NAMALWA (cell line): ENCODE measurements around the gene SH2D4B.
"Not testable (repeated sequence)": the region's sequence is repeated elsewhere in the genome, so short reads cannot be mapped to it uniquely, and the experiment has no call there.

ENCODE experiments used
- DNase-seq: peaks from one replicate; pipeline ENCODE4 v3.0.0-alpha.2; 2015; ENCODE audit warnings: low spot score

Gene SH2D4B

GRCh38 chr10:80543319-80543672, 5.6 kb downstream of the SH2D4B start:
- DNase-seq, result not testable (repeated sequence)

DNA sequence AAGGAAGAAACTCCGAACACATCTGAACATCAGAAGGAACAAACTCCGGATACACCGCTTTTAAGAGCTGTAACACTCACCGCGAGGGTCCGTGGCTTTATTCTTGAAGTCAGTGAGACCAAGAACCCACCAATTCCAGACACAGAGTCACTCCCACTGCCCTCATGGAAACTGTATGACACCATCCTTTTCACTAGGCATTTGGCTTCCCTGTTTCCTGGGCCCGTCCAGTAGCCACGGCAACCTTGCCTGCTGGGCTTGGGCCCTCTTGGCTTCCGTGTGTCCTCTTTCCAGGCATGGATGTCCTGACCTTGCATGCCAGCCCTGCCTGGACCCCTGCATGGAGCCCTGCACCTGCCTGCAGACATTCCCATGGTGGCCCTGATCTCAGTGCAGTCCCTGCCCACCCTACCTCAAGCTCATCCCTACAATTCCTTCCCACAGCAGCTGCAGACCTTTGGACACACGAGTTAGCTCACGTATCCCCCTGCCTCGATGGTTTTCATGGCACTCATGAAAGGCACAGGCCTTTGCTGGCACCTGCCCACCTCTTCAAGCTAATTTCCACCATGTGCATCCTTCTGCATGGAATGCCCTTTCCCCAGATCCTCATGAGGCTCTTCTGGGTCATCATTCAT, 6.7 kb downstream of the SH2D4B start:
- no peak for DNase-seq

DNA sequence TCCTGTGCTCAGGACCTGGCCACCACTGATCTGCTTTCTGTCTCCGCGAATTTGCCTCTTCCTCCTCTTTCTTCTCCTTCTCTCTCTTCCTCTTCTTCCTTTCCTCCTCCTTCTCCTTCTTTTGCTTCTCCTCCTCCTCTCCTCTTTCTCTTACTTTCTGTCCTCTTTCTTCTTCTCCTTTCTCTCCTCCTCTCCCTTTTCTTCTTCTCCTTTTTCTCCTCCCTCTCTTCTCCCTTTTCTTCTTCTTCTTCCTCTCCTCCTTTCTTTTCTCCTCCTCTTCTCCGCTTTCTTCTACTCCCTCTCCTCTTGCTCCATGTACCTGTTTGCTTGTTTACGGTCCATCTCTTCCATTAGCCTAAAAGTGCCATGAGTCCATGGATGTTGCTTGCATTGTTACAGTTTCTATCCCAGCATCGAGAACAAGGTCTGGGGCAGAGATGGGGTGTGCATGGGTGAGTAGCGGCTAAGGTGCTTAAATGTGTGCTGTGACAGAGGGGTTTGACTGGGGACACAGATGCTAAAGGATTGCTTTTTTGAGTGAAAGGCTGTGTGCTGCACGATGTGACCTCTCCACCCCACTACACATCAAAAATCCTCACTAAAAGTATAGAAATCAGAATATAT, 7.7 kb downstream of the SH2D4B start:
- DNase-seq, result no peak

DNA sequence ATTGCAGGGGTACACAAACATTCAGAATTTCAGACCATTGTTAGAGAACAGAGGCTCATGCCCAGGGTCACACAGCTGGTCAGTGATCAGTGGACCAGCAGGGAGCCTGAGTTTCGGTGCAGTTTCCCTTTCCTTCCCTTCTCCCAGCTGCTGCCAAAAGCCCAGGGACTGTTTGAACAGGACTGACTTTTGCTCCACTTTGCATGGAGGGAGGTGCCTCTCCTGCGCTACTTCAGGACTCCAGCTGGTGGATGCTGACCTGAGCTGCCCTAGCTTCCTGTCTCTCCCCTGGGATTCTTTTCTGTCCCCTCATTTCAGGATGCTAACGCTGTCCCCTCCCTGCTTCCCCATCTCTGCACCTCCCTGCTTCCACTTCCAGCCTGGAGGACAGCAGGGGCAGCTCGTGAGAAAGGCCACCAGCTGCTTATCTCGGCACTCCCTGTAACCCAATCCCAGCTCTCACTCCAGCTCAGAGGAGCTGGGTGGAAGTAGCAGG, 14.5 kb downstream of the SH2D4B start:
- no peak for DNase-seq

- DNase-seq, result no peak
Measured at GRCh38 chr10:80553436-80553835, 15.7 kb downstream of the SH2D4B start.

DNA sequence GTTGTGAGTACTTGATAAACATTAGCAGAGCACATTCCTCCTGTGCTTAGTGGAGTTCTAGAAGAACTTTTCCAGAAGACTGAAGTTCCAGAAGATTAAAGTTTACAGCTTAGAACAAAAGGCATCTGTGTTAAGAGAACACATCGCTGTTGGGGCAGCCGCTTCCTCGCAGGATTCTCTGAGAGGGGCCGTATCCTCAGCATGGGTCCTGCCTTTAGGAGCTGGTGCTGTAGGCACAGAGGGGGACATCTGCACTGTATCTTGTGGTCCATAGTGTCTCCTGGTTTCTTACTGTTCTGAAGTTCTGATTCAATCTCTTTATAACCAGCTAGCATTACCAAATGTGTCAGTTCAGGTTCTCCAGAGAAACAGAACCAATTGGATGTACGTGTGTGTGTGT, 16.3 kb downstream of the SH2D4B start:
- no peak for DNase-seq

- no peak for DNase-seq
Measured at GRCh38 chr10:80555415-80555814, 17.7 kb downstream of the SH2D4B start.

DNA sequence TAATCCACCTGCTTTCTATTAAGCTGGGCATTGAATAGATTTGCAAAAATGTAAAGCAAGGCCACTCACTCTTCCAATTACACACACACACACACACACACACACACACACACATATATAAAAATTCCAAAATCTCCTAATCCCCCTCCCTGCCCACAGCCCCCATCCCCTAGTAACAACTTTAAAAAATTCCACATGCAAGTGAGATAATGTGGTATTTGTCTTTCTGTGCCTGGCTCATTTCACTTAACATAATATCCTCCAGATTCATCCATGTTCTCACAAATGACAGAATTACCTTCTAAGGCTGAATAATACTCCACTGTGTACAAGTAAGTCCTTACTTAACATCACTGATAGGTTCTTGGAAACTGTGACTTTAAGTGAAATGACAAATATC, 24.2 kb downstream of the SH2D4B start:
- no peak for DNase-seq

DNA sequence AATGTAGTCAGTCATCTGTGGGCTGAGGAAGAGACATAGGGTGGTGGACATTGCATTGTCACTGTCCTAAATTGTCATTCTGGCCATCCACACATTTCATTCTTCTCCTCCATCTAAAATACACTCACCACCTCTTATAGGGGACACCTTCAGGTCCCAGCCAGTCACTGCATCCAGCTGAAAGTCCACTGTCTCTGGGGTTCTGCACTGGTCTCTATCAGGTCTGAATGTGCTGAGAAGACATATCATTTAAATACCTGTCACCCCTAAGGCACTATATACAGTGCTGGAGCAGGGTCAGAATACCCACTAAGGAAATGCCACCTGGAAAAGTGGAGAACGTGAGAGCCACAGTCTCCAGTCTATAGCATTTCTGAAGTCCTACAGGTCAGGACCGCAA, 29.6 kb downstream of the SH2D4B start:
- no peak for DNase-seq

- DNase-seq, result no peak
Measured at GRCh38 chr10:80569131-80569895, 31.6 kb downstream of the SH2D4B start.

DNA sequence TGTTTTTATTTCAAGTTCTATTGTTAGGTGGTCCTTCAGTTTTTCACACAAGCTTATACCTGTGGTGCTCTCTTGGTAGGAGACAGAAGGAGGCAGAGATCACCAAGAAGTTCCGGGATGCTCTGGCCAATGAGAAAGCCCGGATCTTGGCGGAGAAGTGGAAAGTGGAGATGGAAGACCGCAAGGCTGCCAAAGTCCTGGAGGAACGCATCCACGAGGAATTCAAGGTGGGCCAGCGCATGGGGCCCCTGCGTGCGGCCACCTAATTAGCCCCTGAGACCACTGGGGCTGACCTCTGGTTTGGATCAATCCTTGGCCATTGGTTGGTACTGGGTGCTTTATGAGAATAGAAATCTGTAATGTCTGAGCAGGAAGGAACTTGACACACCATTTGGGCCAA, 33.6 kb downstream of the SH2D4B start:
- DNase-seq, result no peak

- DNase-seq, result no peak
Measured at GRCh38 chr10:80579181-80579763, 41.6 kb downstream of the SH2D4B start.

DNA sequence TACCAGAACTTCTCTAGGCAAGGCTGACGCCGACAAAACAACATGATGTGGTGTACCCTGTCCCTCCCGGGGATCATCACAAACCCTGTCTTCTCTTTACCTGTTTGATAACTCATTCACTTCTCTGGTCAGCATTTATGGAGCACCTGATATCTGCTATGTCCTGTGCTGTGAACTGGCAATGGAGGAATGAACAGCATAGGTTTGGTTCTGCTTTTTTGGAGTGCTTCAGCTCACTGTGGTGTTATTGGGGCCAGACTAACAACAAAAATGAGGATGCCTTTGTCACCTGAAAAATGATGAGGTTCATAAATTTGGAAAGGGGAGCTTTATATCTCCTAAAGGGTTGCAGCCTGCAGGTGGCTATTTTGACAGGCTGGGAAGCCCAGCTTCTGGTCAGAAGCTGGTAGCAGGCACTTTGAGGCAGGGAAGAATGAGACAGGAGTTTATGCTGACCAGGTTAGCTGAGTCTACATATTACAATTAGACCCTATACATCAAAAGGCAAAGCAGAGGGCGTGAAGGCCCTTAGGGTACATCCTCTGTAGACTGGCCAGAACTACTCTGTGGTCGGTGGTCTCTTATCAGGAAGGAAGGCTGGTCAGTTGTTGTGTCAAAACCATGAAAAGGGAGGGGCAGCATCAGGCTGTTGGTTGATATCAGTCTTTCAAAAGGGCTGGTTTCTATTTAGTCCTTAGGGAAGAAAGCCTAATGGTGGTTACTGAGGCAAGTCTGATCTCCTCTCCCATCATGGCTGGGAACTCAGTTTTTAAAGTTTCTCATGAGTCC, 42.3 kb downstream of the SH2D4B start:
- DNase-seq, result no peak

- no peak for DNase-seq
Measured at GRCh38 chr10:80580638-80581468, 43.2 kb downstream of the SH2D4B start.

DNA sequence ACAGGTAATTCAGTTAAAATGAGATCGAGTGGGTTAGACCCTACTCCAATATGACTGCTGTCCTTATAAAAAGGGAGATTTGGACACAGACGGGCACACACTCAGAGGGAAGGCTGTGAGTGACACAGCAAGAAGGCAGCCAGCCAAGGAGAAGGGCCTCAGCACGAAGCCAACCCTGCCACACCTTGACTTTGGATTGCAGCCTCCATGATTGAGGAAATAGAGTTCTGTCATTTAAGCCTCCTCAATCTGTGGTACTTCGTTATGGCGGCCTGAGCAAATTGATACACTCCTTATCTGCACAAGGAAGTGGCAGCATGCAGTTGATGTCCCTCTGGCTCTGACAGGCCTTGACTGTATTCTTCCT, 43.8 kb downstream of the SH2D4B start:
- DNase-seq, result no peak

GRCh38 chr10:80582286-80582960, 44.7 kb downstream of the SH2D4B start:
- DNase-seq, result no peak

DNA sequence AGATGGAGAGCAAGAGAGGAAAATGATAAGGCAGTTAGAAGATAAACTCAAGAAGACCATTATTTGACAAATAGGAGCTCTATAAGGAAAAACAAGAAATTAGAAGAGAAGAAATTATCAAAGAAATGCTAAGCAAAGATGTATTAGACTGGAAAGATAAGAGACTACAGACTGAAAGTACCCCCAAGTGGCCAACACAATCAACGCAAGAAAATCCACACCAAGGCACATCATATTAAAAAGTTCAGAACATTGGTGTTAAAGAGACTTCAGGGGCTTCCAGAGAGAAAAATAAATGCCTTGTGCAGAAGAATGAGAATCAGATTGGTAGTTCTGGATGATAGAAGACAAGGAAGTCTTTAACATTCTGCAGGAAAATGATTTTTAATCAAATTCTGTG, 46.0 kb downstream of the SH2D4B start:
- DNase-seq, result peak; percentile 9

GRCh38 chr10:80585812-80586211, 48.1 kb downstream of the SH2D4B start:
- no peak for DNase-seq

DNA sequence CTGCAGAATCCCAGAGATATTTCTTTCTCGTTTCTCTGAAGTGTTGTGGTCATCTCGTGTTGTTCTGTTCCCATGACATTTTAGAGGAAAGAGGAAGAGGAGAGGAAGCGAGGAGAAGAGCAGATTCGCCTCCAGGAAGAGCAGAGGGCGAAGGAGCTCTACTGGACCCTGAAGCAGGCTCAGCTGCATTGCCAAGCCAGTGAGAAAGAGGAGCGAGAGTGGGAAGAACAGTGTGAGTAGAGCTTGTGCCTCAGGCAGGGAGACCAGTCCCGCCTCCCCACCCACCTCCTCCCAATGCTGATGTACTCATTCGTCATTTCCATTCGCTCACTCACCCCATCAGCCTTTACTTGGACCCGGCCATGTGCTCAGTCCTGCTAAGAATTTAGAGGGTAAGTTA, 50.8 kb downstream of the SH2D4B start:
- no peak for DNase-seq

DNA sequence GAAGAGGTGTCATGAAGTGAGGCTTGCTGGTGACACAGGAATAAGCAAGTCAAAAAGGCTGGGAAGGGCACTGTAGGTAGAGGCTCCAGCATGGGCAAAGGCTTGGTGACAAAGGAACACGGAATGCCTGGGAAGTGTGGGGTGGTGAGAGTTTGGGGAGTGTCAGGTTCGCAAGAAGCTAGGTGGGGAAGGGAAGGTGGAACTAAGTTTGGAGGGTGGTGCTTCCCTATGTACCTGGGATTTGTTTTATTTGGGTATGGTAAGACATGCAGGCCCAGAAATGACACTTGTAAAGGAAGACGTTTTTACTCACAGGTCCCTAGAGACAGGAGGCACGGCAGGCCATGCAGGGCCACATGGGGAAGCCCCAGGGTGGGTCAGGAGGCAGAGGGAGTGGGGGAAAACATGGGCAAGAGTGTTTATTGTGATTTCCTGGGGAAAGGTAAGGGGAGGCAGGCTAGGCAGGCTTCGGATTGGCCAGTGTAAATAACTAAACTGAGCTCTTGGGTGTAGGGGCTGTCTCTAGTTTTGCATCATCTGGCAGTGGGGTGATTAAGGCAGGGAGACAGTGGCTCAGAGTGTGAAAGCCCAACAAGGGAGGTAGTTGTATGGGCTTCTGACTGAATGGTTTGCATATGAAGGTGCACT, 52.1 kb downstream of the SH2D4B start:
- no peak for DNase-seq
